Fibroblast of lung (primary cell): ENCODE results near the gene WSCD2. TPM values are rescaled to one million over a fixed set of nuclear protein-coding genes. Genes with fewer than 3 reads are reported as not detected.

Source experiments
- DNase-seq, 2 donors: peaks; one replicate each; pipeline versions ENCODE4 v3.0.0 to v3.0.0-alpha.2; 2010; ENCODE audit warnings: low read depth in 2 of 2
- H2AFZ ChIP-seq: 2 replicates; pipeline ENCODE4 v1.5.1; 2012; ENCODE audit warnings: low read length, control low read depth, inconsistent platforms
- H3K27ac ChIP-seq: 2 replicates; pipeline ENCODE4 v1.5.1; 2011; ENCODE audit warnings: low read length, control low read depth; ENCODE audit not compliant: insufficient read depth
- H3K27me3 ChIP-seq: 2 replicates; pipeline ENCODE4 v1.5.1; 2011; ENCODE audit warnings: mild to moderate bottlenecking, low read length; ENCODE audit not compliant: control insufficient read depth, insufficient read depth
- H3K36me3 ChIP-seq: 2 replicates; pipeline ENCODE4 v1.5.1; 2011; ENCODE audit warnings: low read length; ENCODE audit not compliant: control insufficient read depth, insufficient read depth
- H3K4me1 ChIP-seq: 2 replicates; pipeline ENCODE4 v1.5.1; 2011; ENCODE audit warnings: low read length; ENCODE audit not compliant: control insufficient read depth, insufficient read depth; ENCODE audit errors: extremely low read depth
- H3K4me2 ChIP-seq: 2 replicates; pipeline ENCODE4 v1.5.1; 2011; ENCODE audit warnings: low read length, control low read depth; ENCODE audit not compliant: insufficient read depth; ENCODE audit errors: extremely low read depth
- H3K4me3 ChIP-seq, 4 experiments: fragments of 200-600 bp in 1 of 4; sonication (generic) in 1 of 4; replicated peaks in 1 of 4; 2 replicates each; pipeline ENCODE4 v1.5.1; 2011 to 2016; ENCODE audit warnings: low read length in 4 of 4, low read depth in 3 of 4, mild to moderate bottlenecking in 3 of 4, control low read depth in 2 of 4, inconsistent platforms in 1 of 4, mixed read lengths in 1 of 4; ENCODE audit not compliant: insufficient read depth in 1 of 4; ENCODE audit errors: control extremely low read depth in 1 of 4
- H3K79me2 ChIP-seq: 2 replicates; pipeline ENCODE4 v1.5.1; 2012; ENCODE audit warnings: mild to moderate bottlenecking, low read length, inconsistent platforms; ENCODE audit not compliant: control insufficient read depth, insufficient read depth
- H3K9ac ChIP-seq: 2 replicates; pipeline ENCODE4 v1.5.1; 2011; ENCODE audit warnings: mild to moderate bottlenecking, low read length, control low read depth; ENCODE audit not compliant: insufficient read depth
- H3K9me3 ChIP-seq: 2 replicates; pipeline ENCODE4 v1.5.1; 2012; ENCODE audit warnings: low read depth, low read length; ENCODE audit not compliant: control insufficient read depth, insufficient read depth
- H4K20me1 ChIP-seq: 2 replicates; pipeline ENCODE4 v1.5.1; 2011; ENCODE audit warnings: low read length; ENCODE audit not compliant: control insufficient read depth, insufficient read depth; ENCODE audit errors: extremely low read depth
- CTCF ChIP-seq, 2 donors: IDR thresholded peaks in 1 of 2; conservative IDR thresholded peaks in 1 of 2; 1 replicate in 1 of 2; 2 replicates in 1 of 2; pipeline ENCODE4 v1.5.1; 2011 to 2012; ENCODE audit warnings: low read length in 2 of 2, control low read depth in 1 of 2, inconsistent platforms in 1 of 2, low read depth in 1 of 2, mild to moderate bottlenecking in 1 of 2
- EZH2 ChIP-seq: IDR thresholded peaks from 2 replicates; pipeline ENCODE4 v1.5.1; 2012; ENCODE audit warnings: low read length, control low read depth, mild to moderate bottlenecking; ENCODE audit errors: missing control alignments
- polyA plus RNA-seq, 2 donors: library from polyadenylated mRNA; depleted of rRNA in 1 of 2; stranded (reverse) in 1 of 2; unstranded in 1 of 2; fragments of >200 nt; gene quantifications; 2 replicates each; pipeline ENCODE4 v1.2.1, GENCODE V29; 2011 to 2012; ENCODE audit warnings: missing spikeins in 1 of 2
- total RNA-seq: library from RNA; depleted of rRNA; stranded (reverse); fragments of >200 nt; gene quantifications from 2 replicates; pipeline ENCODE4 v1.2.1, GENCODE V29; 2014

WSCD2 gene
- total and polyA plus RNA-seq, 2 donors (not counting 1 experiment from before 2014, with no cell fraction given): not detected

GRCh38 chr12:108266131-108266530 is 137.0 kb downstream of the WSCD2 start:
- no peaks in the 10 kb centered on the region for H3K9me3 ChIP-seq
- no peaks in the 10 kb centered on the region for H3K79me2 ChIP-seq
- no peak overlapping the region for H3K27ac ChIP-seq
- no peak overlapping the region for H2AFZ ChIP-seq
- H3K9ac ChIP-seq: no peak overlapping the region
- H3K36me3 ChIP-seq: no peaks in the 10 kb centered on the region
- no peak for DNase-seq
- H3K4me1 ChIP-seq: no peaks in the 10 kb centered on the region
- H4K20me1 ChIP-seq: no peaks in the 10 kb centered on the region
- H3K4me2 ChIP-seq: no peak overlapping the region
- no peaks in the 10 kb centered on the region for H3K27me3 ChIP-seq
- no peak overlapping the region for H3K4me3 ChIP-seq
- TF ChIP-seq EZH2 (no peak), CTCF (conservative IDR thresholded peaks at IDR 0.05 in 1 of 2, IDR thresholded peaks at IDR 0.05 in 1 of 2; ENCODE audit: low read depth in 1 of 2, low read length in 2 of 2) (no peak)

- H3K4me1 ChIP-seq: no peaks in the 10 kb centered on the region
- H3K27ac ChIP-seq: no peak overlapping the region
- no peak for DNase-seq
- no peaks in the 10 kb centered on the region for H3K79me2 ChIP-seq
- no peaks in the 10 kb centered on the region for H3K9me3 ChIP-seq
- H3K36me3 ChIP-seq: no peaks in the 10 kb centered on the region
- H3K27me3 ChIP-seq: no peaks in the 10 kb centered on the region
- H3K9ac ChIP-seq: no peak overlapping the region
- H3K4me3 ChIP-seq: no peak overlapping the region
- no peak overlapping the region for H2AFZ ChIP-seq
- no peaks in the 10 kb centered on the region for H4K20me1 ChIP-seq
- no peak overlapping the region for H3K4me2 ChIP-seq
- TF ChIP-seq EZH2 (no peak), CTCF (conservative IDR thresholded peaks at IDR 0.05 in 1 of 2, IDR thresholded peaks at IDR 0.05 in 1 of 2; ENCODE audit: low read depth in 1 of 2, low read length in 2 of 2) (no peak)
Observed at GRCh38 chr12:108267450-108267849, 138.4 kb downstream of the WSCD2 start.

DNA sequence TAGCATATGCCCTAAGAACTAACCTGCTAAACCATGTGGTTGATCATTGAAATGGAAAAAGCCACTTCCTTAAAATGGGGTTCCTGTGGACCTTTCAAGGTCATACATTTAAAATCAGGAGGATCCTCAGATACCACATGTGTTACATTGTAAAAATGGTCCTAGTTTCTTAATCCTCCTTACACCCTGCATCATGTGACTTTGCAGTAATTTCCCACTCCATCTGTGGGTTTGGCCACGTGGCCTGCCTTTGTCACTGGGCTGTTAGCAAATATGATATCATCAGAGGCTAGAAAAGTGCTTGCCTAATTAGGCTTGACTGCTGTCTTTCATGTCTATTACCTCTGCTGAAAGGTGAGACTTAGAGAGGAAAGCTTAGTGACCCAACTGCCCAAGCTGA is 139.3 kb downstream of the WSCD2 start:
- Histone ChIP-seq H3K4me2 (no peak overlapping the region), H3K27me3 (no peaks in the 10 kb centered on the region), H3K9me3 (no peaks in the 10 kb centered on the region), H3K4me3 (no peak overlapping the region), H3K27ac (no peak overlapping the region), H4K20me1 (no peaks in the 10 kb centered on the region), H3K4me1 (no peaks in the 10 kb centered on the region), H3K9ac (no peak overlapping the region), H3K79me2 (no peaks in the 10 kb centered on the region), H3K36me3 (no peaks in the 10 kb centered on the region), H2AFZ (no peak overlapping the region)
- TF ChIP-seq EZH2 (no peak), CTCF (conservative IDR thresholded peaks at IDR 0.05 in 1 of 2, IDR thresholded peaks at IDR 0.05 in 1 of 2; ENCODE audit: low read depth in 1 of 2, low read length in 2 of 2) (no peak)
- no peak for DNase-seq
